ENCODE data around the gene CNTNAP3. TPM values are rescaled to one million over a fixed set of nuclear protein-coding genes. Genes with fewer than 3 reads are reported as not detected.
"Not testable (repeated sequence)": the region's sequence is repeated elsewhere in the genome, so short reads cannot be mapped to it uniquely, and the experiment has no call there.

CNTNAP3 gene
- total RNA-seq, 3 donors from 2014 or later (not counting 1 experiment from before 2014, with no cell fraction given): 0.20 TPM; not detected in 2

GRCh38 chr9:39067683-39068082 lies 220.3 kb downstream of the CNTNAP3 start:
- DNase-seq; H3K27ac Mint-ChIP-seq; intact Hi-C loops (cut with micrococcal nuclease); ATAC-seq; H3K4me1 Mint-ChIP-seq; H3K9me3 ChIP-seq (ENCODE audit: control insufficient read depth, insufficient read depth, low read length); H3K27me3 ChIP-seq (ENCODE audit: control insufficient read depth, insufficient read depth, low read length); H3K4me1 ChIP-seq (ENCODE audit: control insufficient read depth, insufficient read depth, low read length); H3K9me3 Mint-ChIP-seq; H3K27ac ChIP-seq (ENCODE audit: low read length); H3K36me3 Mint-ChIP-seq; H3K4me3 ChIP-seq (ENCODE audit: low read length); H3K36me3 ChIP-seq (ENCODE audit: control insufficient read depth, insufficient read depth, low read length); H3K4me3 Mint-ChIP-seq; H3K27me3 Mint-ChIP-seq (ENCODE audit: low read depth in 2 of 2): not testable (repeated sequence)
- WGBS (ENCODE audit: insufficient coverage): 79% methylated on average over 4 of the region's 5 CpGs

GRCh38 chr9:39062966-39063365 lies 225.0 kb downstream of the CNTNAP3 start:
- DNase-seq; H3K9me3 Mint-ChIP-seq; ATAC-seq; H3K4me1 Mint-ChIP-seq; intact Hi-C loops (cut with micrococcal nuclease); H3K9me3 ChIP-seq (ENCODE audit: control insufficient read depth, insufficient read depth, low read length); H3K4me3 ChIP-seq (ENCODE audit: low read length); H3K36me3 ChIP-seq (ENCODE audit: control insufficient read depth, insufficient read depth, low read length); H3K27me3 ChIP-seq (ENCODE audit: control insufficient read depth, insufficient read depth, low read length); H3K27ac ChIP-seq (ENCODE audit: low read length); H3K4me3 Mint-ChIP-seq; H3K27me3 Mint-ChIP-seq (ENCODE audit: low read depth in 2 of 2); H3K27ac Mint-ChIP-seq; H3K4me1 ChIP-seq (ENCODE audit: control insufficient read depth, insufficient read depth, low read length); H3K36me3 Mint-ChIP-seq: not testable (repeated sequence)
- 93% methylated on average over 2 of the region's 5 CpGs for WGBS (ENCODE audit: insufficient coverage)

GRCh38 chr9:39054453-39054852 lies 233.5 kb downstream of the CNTNAP3 start:
- H3K27me3 Mint-ChIP-seq (ENCODE audit: low read depth in 2 of 2); H3K4me3 Mint-ChIP-seq; intact Hi-C loops (cut with micrococcal nuclease); H3K27me3 ChIP-seq (ENCODE audit: control insufficient read depth, insufficient read depth, low read length); H3K9me3 ChIP-seq (ENCODE audit: control insufficient read depth, insufficient read depth, low read length); H3K9me3 Mint-ChIP-seq; DNase-seq; H3K36me3 ChIP-seq (ENCODE audit: control insufficient read depth, insufficient read depth, low read length); H3K4me3 ChIP-seq (ENCODE audit: low read length); H3K4me1 ChIP-seq (ENCODE audit: control insufficient read depth, insufficient read depth, low read length); H3K27ac ChIP-seq (ENCODE audit: low read length); H3K36me3 Mint-ChIP-seq; H3K4me1 Mint-ChIP-seq; H3K27ac Mint-ChIP-seq; ATAC-seq: not testable (repeated sequence)
- no CpG with 5 or more reads among the region's 8 CpGs for WGBS (ENCODE audit: insufficient coverage)

- H3K4me3 Mint-ChIP-seq; H3K4me1 Mint-ChIP-seq; intact Hi-C loops (cut with micrococcal nuclease); ATAC-seq; H3K9me3 ChIP-seq (ENCODE audit: control insufficient read depth, insufficient read depth, low read length); H3K27ac ChIP-seq (ENCODE audit: low read length); DNase-seq; H3K36me3 ChIP-seq (ENCODE audit: control insufficient read depth, insufficient read depth, low read length); H3K27me3 Mint-ChIP-seq (ENCODE audit: low read depth in 2 of 2); H3K4me1 ChIP-seq (ENCODE audit: control insufficient read depth, insufficient read depth, low read length); H3K4me3 ChIP-seq (ENCODE audit: low read length); H3K27ac Mint-ChIP-seq; H3K27me3 ChIP-seq (ENCODE audit: control insufficient read depth, insufficient read depth, low read length); H3K36me3 Mint-ChIP-seq; H3K9me3 Mint-ChIP-seq: not testable (repeated sequence)
- WGBS (ENCODE audit: insufficient coverage): no CpG with 5 or more reads among the region's 3 CpGs
Measured at GRCh38 chr9:39046833-39047232, 241.1 kb downstream of the CNTNAP3 start.

- H3K27ac Mint-ChIP-seq; H3K27ac ChIP-seq (ENCODE audit: low read length); H3K4me1 Mint-ChIP-seq; H3K36me3 Mint-ChIP-seq; H3K9me3 Mint-ChIP-seq; H3K27me3 Mint-ChIP-seq (ENCODE audit: low read depth in 2 of 2); H3K27me3 ChIP-seq (ENCODE audit: control insufficient read depth, insufficient read depth, low read length); H3K4me3 ChIP-seq (ENCODE audit: low read length); H3K4me1 ChIP-seq (ENCODE audit: control insufficient read depth, insufficient read depth, low read length); H3K9me3 ChIP-seq (ENCODE audit: control insufficient read depth, insufficient read depth, low read length); DNase-seq; H3K4me3 Mint-ChIP-seq; intact Hi-C loops (cut with micrococcal nuclease); ATAC-seq; H3K36me3 ChIP-seq (ENCODE audit: control insufficient read depth, insufficient read depth, low read length): not testable (repeated sequence)
- WGBS (ENCODE audit: insufficient coverage): 90% methylated on average over 27 of the region's 27 CpGs
Measured at GRCh38 chr9:39042352-39042803, 245.6 kb downstream of the CNTNAP3 start.

GRCh38 chr9:39041774-39042173 lies 246.2 kb downstream of the CNTNAP3 start:
- H3K9me3 Mint-ChIP-seq; H3K27ac Mint-ChIP-seq; H3K36me3 Mint-ChIP-seq; H3K36me3 ChIP-seq (ENCODE audit: control insufficient read depth, insufficient read depth, low read length); H3K4me1 Mint-ChIP-seq; ATAC-seq; H3K27ac ChIP-seq (ENCODE audit: low read length); H3K9me3 ChIP-seq (ENCODE audit: control insufficient read depth, insufficient read depth, low read length); H3K4me3 Mint-ChIP-seq; intact Hi-C loops (cut with micrococcal nuclease); H3K27me3 ChIP-seq (ENCODE audit: control insufficient read depth, insufficient read depth, low read length); H3K27me3 Mint-ChIP-seq (ENCODE audit: low read depth in 2 of 2); H3K4me1 ChIP-seq (ENCODE audit: control insufficient read depth, insufficient read depth, low read length); DNase-seq; H3K4me3 ChIP-seq (ENCODE audit: low read length): not testable (repeated sequence)
- WGBS (ENCODE audit: insufficient coverage): 97% methylated on average over 7 of the region's 10 CpGs

GRCh38 chr9:39039148-39039547 lies 248.8 kb downstream of the CNTNAP3 start:
- H3K4me1 Mint-ChIP-seq; H3K9me3 ChIP-seq (ENCODE audit: control insufficient read depth, insufficient read depth, low read length); H3K4me3 ChIP-seq (ENCODE audit: low read length); H3K4me1 ChIP-seq (ENCODE audit: control insufficient read depth, insufficient read depth, low read length); H3K27ac ChIP-seq (ENCODE audit: low read length); H3K36me3 ChIP-seq (ENCODE audit: control insufficient read depth, insufficient read depth, low read length); ATAC-seq; intact Hi-C loops (cut with micrococcal nuclease); H3K27ac Mint-ChIP-seq; H3K4me3 Mint-ChIP-seq; DNase-seq; H3K36me3 Mint-ChIP-seq; H3K27me3 Mint-ChIP-seq (ENCODE audit: low read depth in 2 of 2); H3K27me3 ChIP-seq (ENCODE audit: control insufficient read depth, insufficient read depth, low read length); H3K9me3 Mint-ChIP-seq: not testable (repeated sequence)
- 100% methylated on average over 1 of the region's 2 CpGs for WGBS (ENCODE audit: insufficient coverage)

- H3K27ac Mint-ChIP-seq; H3K4me1 ChIP-seq (ENCODE audit: control insufficient read depth, insufficient read depth, low read length); DNase-seq; H3K27me3 Mint-ChIP-seq (ENCODE audit: low read depth in 2 of 2); H3K36me3 Mint-ChIP-seq; H3K4me3 ChIP-seq (ENCODE audit: low read length); H3K27ac ChIP-seq (ENCODE audit: low read length); H3K36me3 ChIP-seq (ENCODE audit: control insufficient read depth, insufficient read depth, low read length); H3K9me3 ChIP-seq (ENCODE audit: control insufficient read depth, insufficient read depth, low read length); H3K4me1 Mint-ChIP-seq; H3K4me3 Mint-ChIP-seq; H3K9me3 Mint-ChIP-seq; H3K27me3 ChIP-seq (ENCODE audit: control insufficient read depth, insufficient read depth, low read length); intact Hi-C loops (cut with micrococcal nuclease): not testable (repeated sequence)
- ATAC-seq: peak in 1 of 3 donors; percentile 22
- no CpG with 5 or more reads among the region's 1 CpG for WGBS (ENCODE audit: insufficient coverage)
Measured at GRCh38 chr9:39038221-39038620, 249.7 kb downstream of the CNTNAP3 start.
